Keratinocyte (primary cell): ENCODE data around the gene RBFOX1. TPM values are rescaled to one million over a fixed set of nuclear protein-coding genes. Genes with fewer than 3 reads are reported as not detected.

Experiments
- DNase-seq: peaks from one replicate; pipeline ENCODE4 v3.0.0-alpha.2; 2011; ENCODE audit warnings: low read depth, missing footprints, low spot score
- FAIRE-seq: peaks from 2 replicates; lab custom pipeline; 2011; peaks lifted over from hg19 to GRCh38; lab: Jason Lieb, UNC
- H2AFZ ChIP-seq: 2 replicates; pipeline ENCODE4 v1.6.0; 2012; ENCODE audit warnings: low read length, control low read depth, inconsistent platforms; ENCODE audit not compliant: control insufficient read depth
- H3K27ac ChIP-seq: 2 replicates; pipeline ENCODE4 v1.5.1; 2011; ENCODE audit warnings: low read length; ENCODE audit not compliant: control insufficient read depth, insufficient read depth
- H3K27me3 ChIP-seq: 3 replicates; pipeline ENCODE4 v1.6.0; 2011; ENCODE audit warnings: low read length; ENCODE audit not compliant: control insufficient read depth, insufficient read depth; ENCODE audit errors: extremely low read depth
- H3K36me3 ChIP-seq, 2 experiments: 2 replicates in 1 of 2; 3 replicates in 1 of 2; pipeline ENCODE4 v1.5.1; 2011; ENCODE audit warnings: low read length in 2 of 2, mild to moderate bottlenecking in 1 of 2; ENCODE audit not compliant: control insufficient read depth in 2 of 2, insufficient read depth in 2 of 2; ENCODE audit errors: extremely low read depth in 1 of 2
- H3K4me1 ChIP-seq: 3 replicates; pipeline ENCODE4 v1.5.1; 2011; ENCODE audit warnings: low read length; ENCODE audit not compliant: control insufficient read depth, insufficient read depth; ENCODE audit errors: extremely low read depth
- H3K4me2 ChIP-seq: 3 replicates; pipeline ENCODE4 v1.6.0; 2011; ENCODE audit warnings: low read depth, low read length; ENCODE audit not compliant: control insufficient read depth, insufficient read depth; ENCODE audit errors: extremely low read depth
- H3K4me3 ChIP-seq, 3 experiments: fragments of 200-600 bp in 1 of 3; sonication (generic) in 1 of 3; 2 replicates in 2 of 3; 3 replicates in 1 of 3; pipeline ENCODE4 v1.5.1; 2011 to 2016; ENCODE audit warnings: low read length in 3 of 3, mild to moderate bottlenecking in 3 of 3, control low read depth in 2 of 3, inconsistent platforms in 1 of 3, low read depth in 1 of 3, mixed read lengths in 1 of 3, mixed run types in 1 of 3, moderate library complexity in 1 of 3; ENCODE audit not compliant: control insufficient read depth in 2 of 3, insufficient read depth in 2 of 3; ENCODE audit errors: extremely low read depth in 1 of 3
- H3K79me2 ChIP-seq: 2 replicates; pipeline ENCODE4 v1.6.0; 2012; ENCODE audit warnings: low read length; ENCODE audit not compliant: control insufficient read depth, insufficient read depth
- H3K9ac ChIP-seq: 3 replicates; pipeline ENCODE4 v1.6.0; 2011; ENCODE audit warnings: low read length; ENCODE audit not compliant: control insufficient read depth, insufficient read depth; ENCODE audit errors: extremely low read depth
- H3K9me1 ChIP-seq: 3 replicates; pipeline ENCODE4 v1.6.0; 2011; ENCODE audit warnings: low read length; ENCODE audit not compliant: control insufficient read depth, insufficient read depth; ENCODE audit errors: extremely low read depth
- H3K9me3 ChIP-seq: 2 replicates; pipeline ENCODE4 v1.5.1; 2012; ENCODE audit warnings: low read depth, low read length; ENCODE audit not compliant: control insufficient read depth
- H4K20me1 ChIP-seq: 3 replicates; pipeline ENCODE4 v1.6.0; 2011; ENCODE audit warnings: low read length; ENCODE audit not compliant: control insufficient read depth, insufficient read depth; ENCODE audit errors: extremely low read depth
- EZH2 ChIP-seq: IDR thresholded peaks from one replicate; pipeline ENCODE4 v1.6.1; 2012; ENCODE audit warnings: inconsistent platforms, mild to moderate bottlenecking, low read length, moderate library complexity
- dilution Hi-C: fragments of 300-500 bp; cut with MboI; formaldehyde crosslinking; loops from one replicate; pipeline ENCODE4 v1.7.0; 2020; ENCODE audit warnings: low sequenced_read_pairs; ENCODE audit not compliant: extremely low pct_ligation_motif_present
- polyA plus RNA-seq, 5 experiments: library from polyadenylated mRNA; depleted of rRNA in 3 of 5; stranded (reverse) in 3 of 5; stranded (forward) in 1 of 5; unstranded in 1 of 5; fragments of >200 nt; gene quantifications; 1 replicate in 1 of 5; 2 replicates in 3 of 5; 3 replicates in 1 of 5; pipeline versions ENCODE4 v1.2.1 to v1.2.3, GENCODE V29; 2011 to 2012; ENCODE audit warnings: missing spikeins in 2 of 5, low read depth in 1 of 5, low replicate concordance in 1 of 5
- TF ChIP-seq, protein P1 (sequence below), 3 experiments: IDR thresholded peaks in 1 of 3; conservative IDR thresholded peaks in 1 of 3; optimal IDR thresholded peaks in 1 of 3; 2 replicates in 2 of 3; 3 replicates in 1 of 3; pipeline versions ENCODE3 to v1.5.1; 2011; ENCODE audit warnings: low read length in 3 of 3, mild to moderate bottlenecking in 3 of 3, moderate library complexity in 2 of 3, control low read depth in 1 of 3, inconsistent platforms in 1 of 3; ENCODE audit not compliant: insufficient read depth in 2 of 3; ENCODE audit errors: extremely low read depth in 1 of 3

Gene RBFOX1
- polyA plus RNA-seq, 1 donor (not counting 4 experiments of a cell fraction or from before 2014, with no cell fraction given): not detected

DNA sequence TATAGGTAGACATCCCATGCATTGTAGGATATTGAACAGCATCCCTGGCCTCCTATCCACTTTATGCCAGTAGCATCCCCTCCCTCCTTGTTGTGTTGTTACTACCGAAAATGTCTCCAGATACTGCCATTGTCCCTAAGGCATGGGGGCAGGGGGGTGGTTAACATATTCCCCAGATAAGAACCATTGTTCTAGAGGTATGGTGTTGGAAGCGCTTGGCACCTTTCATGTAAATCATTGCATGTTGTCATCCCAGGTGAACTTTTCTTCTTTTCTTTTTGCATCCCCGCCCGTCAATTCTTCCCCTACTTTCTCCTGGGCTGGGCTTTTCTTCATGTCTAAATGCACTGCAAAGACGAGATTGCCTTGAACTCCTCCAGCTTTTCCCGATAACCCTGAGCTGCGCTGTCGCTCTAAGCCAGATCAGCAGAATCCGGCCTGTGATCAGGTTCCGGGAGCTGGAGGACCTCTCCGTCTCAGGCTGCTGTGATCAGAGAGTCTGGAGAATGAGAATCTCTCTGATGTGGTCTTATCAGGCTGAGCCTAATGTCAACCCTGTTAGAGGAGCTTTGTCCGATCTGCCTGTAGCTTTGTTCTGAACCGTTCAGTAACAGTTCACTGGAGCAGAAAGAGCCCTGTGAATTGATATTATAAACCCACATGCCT, 76.2 kb downstream of the RBFOX1 start:
- H3K9me1 ChIP-seq: no peaks in the 10 kb centered on the region
- H3K9ac ChIP-seq: no peak overlapping the region
- FAIRE-seq (no peak), DNase-seq (no peak)
- H3K27ac ChIP-seq: no peak overlapping the region
- H4K20me1 ChIP-seq: no peaks in the 10 kb centered on the region
- no peak overlapping the region for H3K4me3 ChIP-seq
- H3K79me2 ChIP-seq: no peaks in the 10 kb centered on the region
- no peaks in the 10 kb centered on the region for H3K27me3 ChIP-seq
- no peak overlapping the region for H2AFZ ChIP-seq
- no peaks in the 10 kb centered on the region for H3K4me1 ChIP-seq
- no peaks in the 10 kb centered on the region for H3K36me3 ChIP-seq
- dilution Hi-C loops: no loop called here
- TF ChIP-seq, protein P1, sequence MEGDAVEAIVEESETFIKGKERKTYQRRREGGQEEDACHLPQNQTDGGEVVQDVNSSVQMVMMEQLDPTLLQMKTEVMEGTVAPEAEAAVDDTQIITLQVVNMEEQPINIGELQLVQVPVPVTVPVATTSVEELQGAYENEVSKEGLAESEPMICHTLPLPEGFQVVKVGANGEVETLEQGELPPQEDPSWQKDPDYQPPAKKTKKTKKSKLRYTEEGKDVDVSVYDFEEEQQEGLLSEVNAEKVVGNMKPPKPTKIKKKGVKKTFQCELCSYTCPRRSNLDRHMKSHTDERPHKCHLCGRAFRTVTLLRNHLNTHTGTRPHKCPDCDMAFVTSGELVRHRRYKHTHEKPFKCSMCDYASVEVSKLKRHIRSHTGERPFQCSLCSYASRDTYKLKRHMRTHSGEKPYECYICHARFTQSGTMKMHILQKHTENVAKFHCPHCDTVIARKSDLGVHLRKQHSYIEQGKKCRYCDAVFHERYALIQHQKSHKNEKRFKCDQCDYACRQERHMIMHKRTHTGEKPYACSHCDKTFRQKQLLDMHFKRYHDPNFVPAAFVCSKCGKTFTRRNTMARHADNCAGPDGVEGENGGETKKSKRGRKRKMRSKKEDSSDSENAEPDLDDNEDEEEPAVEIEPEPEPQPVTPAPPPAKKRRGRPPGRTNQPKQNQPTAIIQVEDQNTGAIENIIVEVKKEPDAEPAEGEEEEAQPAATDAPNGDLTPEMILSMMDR (optimal IDR thresholded peaks at IDR 0.05 in 1 of 3, IDR thresholded peaks at IDR 0.05 in 1 of 3, conservative IDR thresholded peaks at IDR 0.05 in 1 of 3; ENCODE audit: extremely low read depth in 1 of 3, insufficient read depth in 2 of 3, low read length in 3 of 3): no peak
- TF ChIP-seq EZH2: no peak
- no peaks in the 10 kb centered on the region for H3K9me3 ChIP-seq
- H3K4me2 ChIP-seq: no peak overlapping the region

DNA sequence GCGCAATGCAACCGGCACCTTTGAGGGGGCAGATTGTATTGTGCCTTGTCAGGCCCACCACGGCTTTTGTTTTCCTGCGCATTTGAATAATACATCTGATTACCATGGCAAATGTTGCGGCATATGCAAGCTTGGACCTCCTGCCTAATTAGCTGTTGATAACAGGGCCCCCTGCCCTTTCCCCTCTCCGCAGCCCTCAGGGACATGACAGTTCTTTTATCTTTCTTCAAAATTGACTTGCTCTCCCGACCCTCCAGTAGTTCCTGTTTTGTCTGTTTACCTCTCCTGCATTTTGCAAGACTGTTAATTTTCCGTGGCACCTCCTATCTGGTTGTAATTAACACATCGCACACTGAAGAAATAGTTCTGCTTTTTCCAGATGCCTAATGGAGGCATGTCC, 86.8 kb downstream of the RBFOX1 start:
- no peak overlapping the region for H3K27ac ChIP-seq
- FAIRE-seq: no peak
- no peak overlapping the region for H3K4me2 ChIP-seq
- H4K20me1 ChIP-seq: no peaks in the 10 kb centered on the region
- no peaks in the 10 kb centered on the region for H3K9me1 ChIP-seq
- DNase-seq: no peak
- H3K4me1 ChIP-seq: no peaks in the 10 kb centered on the region
- H3K27me3 ChIP-seq: no peaks in the 10 kb centered on the region
- H3K4me3 ChIP-seq: no peak overlapping the region
- H3K79me2 ChIP-seq: no peaks in the 10 kb centered on the region
- no peak overlapping the region for H2AFZ ChIP-seq
- dilution Hi-C loops: no loop called here
- no peak overlapping the region for H3K9ac ChIP-seq
- no peak for TF ChIP-seq EZH2
- TF ChIP-seq, protein P1 (optimal IDR thresholded peaks at IDR 0.05 in 1 of 3, IDR thresholded peaks at IDR 0.05 in 1 of 3, conservative IDR thresholded peaks at IDR 0.05 in 1 of 3; ENCODE audit: extremely low read depth in 1 of 3, insufficient read depth in 2 of 3, low read length in 3 of 3): no peak
- no peaks in the 10 kb centered on the region for H3K9me3 ChIP-seq
- no peaks in the 10 kb centered on the region for H3K36me3 ChIP-seq
